Breast epithelium (tissue), 4 donors: ENCODE data around the gene PHKG2. TPM values are rescaled to one million over a fixed set of nuclear protein-coding genes. Genes with fewer than 3 reads are reported as not detected.

Experiments
- DNase-seq, 2 donors: peaks; one replicate each; pipeline ENCODE4 v3.0.0-alpha.2; 2019; ENCODE audit warnings: low spot score in 2 of 2
- H3K27ac ChIP-seq, 2 donors: fragments of 200-600 bp; sonication (generic) in 1 of 2; one replicate each; pipeline ENCODE4 v1.5.1; 2016 to 2019; ENCODE audit warnings: mild to moderate bottlenecking in 1 of 2
- H3K27me3 ChIP-seq, 2 donors: fragments of 200-600 bp; sonication (generic) in 1 of 2; one replicate each; pipeline versions ENCODE4 v1.5.1 to v1.6.0; 2017 to 2019; ENCODE audit warnings: control low read depth in 1 of 2, mild to moderate bottlenecking in 1 of 2
- H3K36me3 ChIP-seq: fragments of 200-600 bp; one replicate; pipeline ENCODE4 v1.5.1; 2019
- H3K4me1 ChIP-seq, 2 donors: fragments of 200-600 bp; sonication (generic); one replicate each; pipeline ENCODE4 v1.5.1; 2016 to 2019; ENCODE audit warnings: control low read depth in 1 of 2
- H3K4me3 ChIP-seq, 3 donors: fragments of 200-600 bp; sonication (generic); 1 replicate in 2 of 3; 2 replicates in 1 of 3; pipeline ENCODE4 v1.5.1; 2016 to 2019; ENCODE audit warnings: mild to moderate bottlenecking in 3 of 3, moderate library complexity in 2 of 3
- H3K9me3 ChIP-seq, 2 donors: fragments of 200-600 bp; sonication (generic) in 1 of 2; one replicate each; pipeline ENCODE4 v1.5.1; 2016 to 2019; ENCODE audit warnings: control low read depth in 1 of 2
- POLR2A ChIP-seq: fragments of 450-650 bp; IDR thresholded peaks from one replicate; pipeline ENCODE4 v1.6.1; 2016; ENCODE audit warnings: antibody characterized with exemption, mild to moderate bottlenecking, moderate library complexity
- POLR2AphosphoS5 ChIP-seq, 3 donors: sonication (generic); formaldehyde crosslinking; IDR thresholded peaks; one replicate each; pipeline ENCODE4 v1.6.1; 2017; ENCODE audit warnings: antibody characterized with exemption in 3 of 3
- intact Hi-C: fragments of 100-400 bp; cut with DNase I; formaldehyde crosslinking; loops from one replicate; pipeline ENCODE4 v1.15.1; 2023; ENCODE audit warnings: low total_unique reads
- total RNA-seq, 3 donors: library from RNA; depleted of rRNA; stranded (reverse); fragments of >200 nt; gene quantifications; one replicate each; pipeline ENCODE4 v1.1.0, GENCODE V29; 2016
- TF ChIP-seq, protein P1 (sequence below), 3 donors: fragments of 450-650 bp; IDR thresholded peaks; one replicate each; pipeline ENCODE4 v1.5.1; 2016 to 2017; ENCODE audit warnings: antibody characterized with exemption in 3 of 3, mild to moderate bottlenecking in 3 of 3, moderate library complexity in 3 of 3

The PHKG2 gene
- total RNA-seq, 3 donors from 2014 or later: 28.5 to 38.8 (median 35.7) TPM

DNA sequence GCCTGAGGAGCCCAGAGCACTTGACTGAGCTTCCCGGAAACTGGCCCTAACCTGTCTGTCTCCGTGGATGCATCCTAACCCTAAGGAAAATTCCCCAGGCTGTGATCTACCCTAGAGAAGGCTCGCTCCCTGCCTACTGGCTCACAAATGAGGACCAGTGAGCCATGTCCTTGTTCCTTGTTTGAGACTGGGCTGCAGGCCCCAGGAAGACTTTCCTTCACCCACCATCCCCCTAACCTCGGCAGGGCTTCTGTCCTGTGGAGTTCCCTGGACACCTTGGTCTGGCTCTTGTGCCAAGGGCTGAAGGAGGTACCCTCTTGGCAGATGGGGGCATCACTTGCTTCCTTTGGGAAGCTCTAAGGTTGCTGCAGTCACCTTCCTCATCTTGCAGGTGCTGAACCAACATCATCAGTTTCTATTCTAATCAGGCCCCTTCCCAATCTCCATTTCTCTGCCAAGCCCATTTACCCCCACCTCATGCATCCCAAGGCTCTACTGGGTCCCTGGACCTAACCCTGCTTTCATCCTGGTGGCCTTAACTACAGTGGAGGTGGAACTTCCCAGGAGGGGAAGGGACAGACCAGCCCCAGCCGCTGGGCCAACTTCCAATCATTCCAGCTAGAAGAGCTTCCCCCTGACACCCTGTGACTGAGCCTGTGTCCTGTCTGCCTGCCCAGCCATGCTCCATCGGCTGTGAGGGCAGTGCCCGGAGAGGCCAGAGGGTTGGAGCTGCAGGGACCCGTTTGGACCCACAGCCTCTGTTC is 26.3 kb downstream of the PHKG2 start:
- intact Hi-C loops: no loop called here
- TF ChIP-seq POLR2AphosphoS5 (IDR thresholded peaks at IDR 0.05) (no peak), POLR2A (no peak)
- TF ChIP-seq, protein P1, sequence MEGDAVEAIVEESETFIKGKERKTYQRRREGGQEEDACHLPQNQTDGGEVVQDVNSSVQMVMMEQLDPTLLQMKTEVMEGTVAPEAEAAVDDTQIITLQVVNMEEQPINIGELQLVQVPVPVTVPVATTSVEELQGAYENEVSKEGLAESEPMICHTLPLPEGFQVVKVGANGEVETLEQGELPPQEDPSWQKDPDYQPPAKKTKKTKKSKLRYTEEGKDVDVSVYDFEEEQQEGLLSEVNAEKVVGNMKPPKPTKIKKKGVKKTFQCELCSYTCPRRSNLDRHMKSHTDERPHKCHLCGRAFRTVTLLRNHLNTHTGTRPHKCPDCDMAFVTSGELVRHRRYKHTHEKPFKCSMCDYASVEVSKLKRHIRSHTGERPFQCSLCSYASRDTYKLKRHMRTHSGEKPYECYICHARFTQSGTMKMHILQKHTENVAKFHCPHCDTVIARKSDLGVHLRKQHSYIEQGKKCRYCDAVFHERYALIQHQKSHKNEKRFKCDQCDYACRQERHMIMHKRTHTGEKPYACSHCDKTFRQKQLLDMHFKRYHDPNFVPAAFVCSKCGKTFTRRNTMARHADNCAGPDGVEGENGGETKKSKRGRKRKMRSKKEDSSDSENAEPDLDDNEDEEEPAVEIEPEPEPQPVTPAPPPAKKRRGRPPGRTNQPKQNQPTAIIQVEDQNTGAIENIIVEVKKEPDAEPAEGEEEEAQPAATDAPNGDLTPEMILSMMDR (IDR thresholded peaks at IDR 0.05): no peak
- H3K9me3 ChIP-seq: no peaks in the 10 kb centered on the region
- no peaks in the 10 kb centered on the region for H3K4me1 ChIP-seq
- H3K27me3 ChIP-seq: no peaks in the 10 kb centered on the region
- H3K4me3 ChIP-seq: peak overlapping the region; percentile 70 to 88 (median 77)
- H3K36me3 ChIP-seq: peaks cover 8% of the 10 kb centered on the region
- no peak for DNase-seq
- H3K27ac ChIP-seq: peak overlapping the region; percentile 80 to 93

GRCh38 chr16:30775131-30775391 is 26.8 kb downstream of the PHKG2 start:
- DNase-seq: no peak
- Histone ChIP-seq H3K4me1 (no peaks in the 10 kb centered on the region), H3K27ac (peak overlapping the region; percentile 80 to 93), H3K36me3 (peaks cover 8% of the 10 kb centered on the region), H3K9me3 (no peaks in the 10 kb centered on the region), H3K4me3 (peak overlapping the region; percentile 70 to 88 (median 77)), H3K27me3 (no peaks in the 10 kb centered on the region)
- TF ChIP-seq, protein P1 (IDR thresholded peaks at IDR 0.05): no peak
- TF ChIP-seq POLR2A (no peak), POLR2AphosphoS5 (IDR thresholded peaks at IDR 0.05) (no peak)
- intact Hi-C loops: no loop called here

DNA sequence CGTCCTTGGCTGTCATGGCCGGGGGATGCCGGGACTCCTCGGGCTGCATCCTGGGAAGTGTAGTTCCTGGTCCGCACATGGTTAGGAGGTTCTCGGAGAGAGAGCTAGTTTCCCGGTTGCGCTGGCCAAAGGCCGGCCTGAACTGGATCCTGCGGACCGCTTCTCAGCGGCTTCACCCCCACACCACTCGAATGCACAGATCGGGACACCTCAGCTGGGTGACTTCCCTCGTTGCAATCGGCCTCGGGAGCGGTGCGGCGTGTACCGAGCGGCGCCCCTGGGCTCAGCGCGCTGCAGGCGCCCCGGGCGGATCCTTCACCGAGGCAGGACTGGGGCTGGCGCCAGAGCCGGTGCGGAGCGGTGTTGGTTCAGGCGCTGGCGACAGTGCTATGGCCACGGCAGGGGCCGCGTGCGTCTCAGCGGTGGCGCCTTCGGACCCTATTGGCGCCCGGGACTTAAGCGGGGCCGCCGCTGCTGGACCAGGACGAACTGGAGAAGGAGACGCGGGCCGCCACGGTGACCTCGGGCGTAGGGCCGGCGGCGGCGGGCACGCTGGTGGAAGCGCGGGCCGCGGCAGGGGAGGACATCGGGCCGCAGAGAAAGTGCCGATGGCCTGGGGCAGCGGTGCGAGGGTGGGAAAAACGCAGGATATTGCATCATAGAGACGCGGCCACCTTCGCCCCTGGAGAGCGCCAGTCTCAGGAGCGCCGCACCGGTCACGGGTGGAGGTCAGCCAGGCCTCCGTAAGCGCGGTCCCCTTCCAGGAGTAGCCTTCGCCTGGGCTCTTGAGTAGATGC is 27.4 kb downstream of the PHKG2 start:
- no peaks in the 10 kb centered on the region for H3K27me3 ChIP-seq
- intact Hi-C loops: no loop called here
- H3K4me1 ChIP-seq: no peaks in the 10 kb centered on the region
- peak; percentile 74 to 82 for DNase-seq
- TF ChIP-seq POLR2AphosphoS5 (IDR thresholded peaks at IDR 0.05): peak; percentile 69 to 85 (median 69)
- TF ChIP-seq POLR2A: peak; percentile 13
- TF ChIP-seq, protein P1 (IDR thresholded peaks at IDR 0.05): no peak
- peaks cover 8% of the 10 kb centered on the region for H3K36me3 ChIP-seq
- H3K9me3 ChIP-seq: no peaks in the 10 kb centered on the region
- H3K4me3 ChIP-seq: peak overlapping the region; percentile 70 to 88 (median 77)
- peak overlapping the region; percentile 80 to 93 for H3K27ac ChIP-seq

GRCh38 chr16:30777591-30778297 is 29.5 kb downstream of the PHKG2 start:
- intact Hi-C loops: no loop called here
- Histone ChIP-seq H3K4me3 (no peak overlapping the region), H3K36me3 (peaks cover under 1% of the 10 kb centered on the region), H3K27me3 (no peaks in the 10 kb centered on the region), H3K4me1 (no peaks in the 10 kb centered on the region), H3K9me3 (no peaks in the 10 kb centered on the region), H3K27ac (peak overlapping the region; percentile 26 to 66)
- TF ChIP-seq POLR2AphosphoS5 (IDR thresholded peaks at IDR 0.05) (no peak), POLR2A (no peak)
- TF ChIP-seq, protein P1 (IDR thresholded peaks at IDR 0.05): no peak
- no peak for DNase-seq
